HG03520 (cell line): Measurements from ENCODE around the gene SNF8.

Experiments
- ATAC-seq: cut with Tn5 transposase; IDR thresholded peaks from one replicate; pipeline ENCODE4 v1.9.1; 2021; ENCODE audit warnings: mild to moderate bottlenecking, moderate library complexity; ENCODE audit not compliant: unreplicated experiment

The SNF8 gene

GRCh38 chr17:48930435-48930873 lies 14.2 kb downstream of the SNF8 start:
- no peak for ATAC-seq

- ATAC-seq, result no peak
Measured at GRCh38 chr17:48929812-48930165, 14.9 kb downstream of the SNF8 start.

GRCh38 chr17:48928876-48929811 lies 15.5 kb downstream of the SNF8 start:
- no peak for ATAC-seq

GRCh38 chr17:48927978-48928745 lies 16.5 kb downstream of the SNF8 start:
- no peak for ATAC-seq

GRCh38 chr17:48925991-48926342 lies 18.7 kb downstream of the SNF8 start:
- no peak for ATAC-seq

GRCh38 chr17:48925251-48925990 lies 19.2 kb downstream of the SNF8 start:
- ATAC-seq, result no peak

- ATAC-seq, result peak; percentile 67
Measured at GRCh38 chr17:48915459-48916282, 29.0 kb downstream of the SNF8 start.

- no peak for ATAC-seq
Measured at GRCh38 chr17:48912476-48912875, 32.2 kb downstream of the SNF8 start.

- ATAC-seq, result no peak
Measured at GRCh38 chr17:48910370-48910769, 34.3 kb downstream of the SNF8 start.

- ATAC-seq, result no peak
Measured at GRCh38 chr17:48909783-48910182, 34.9 kb downstream of the SNF8 start.

- ATAC-seq, result peak; percentile 25
Measured at GRCh38 chr17:48908853-48909394, 35.7 kb downstream of the SNF8 start.

- peak; percentile 67 for ATAC-seq
Measured at GRCh38 chr17:48908047-48908843, 36.4 kb downstream of the SNF8 start, which contains the start of gene UBE2Z. TSS of gene UBE2Z (plus strand) at chr17:48908407. CDS start at chr17:48908504, 97 bp downstream.

GRCh38 chr17:48907713-48908046 lies 37.0 kb downstream of the SNF8 start:
- ATAC-seq, result no peak

- ATAC-seq, result no peak
Measured at GRCh38 chr17:48905987-48906515, 38.6 kb downstream of the SNF8 start.

GRCh38 chr17:48904428-48904827 lies 40.2 kb downstream of the SNF8 start:
- ATAC-seq, result no peak

GRCh38 chr17:48903401-48903800 lies 41.2 kb downstream of the SNF8 start:
- ATAC-seq, result no peak

GRCh38 chr17:48901241-48901640 lies 43.4 kb downstream of the SNF8 start:
- ATAC-seq, result no peak

- no peak for ATAC-seq
Measured at GRCh38 chr17:48894886-48895285, 49.8 kb downstream of the SNF8 start.
